Panc1 (cell line): Measurements from ENCODE around the gene AGBL2. TPM values are rescaled to one million over a fixed set of nuclear protein-coding genes. Genes with fewer than 3 reads are reported as not detected.

Experiments
- ATAC-seq: fragments of 200-7000 bp; cut with Tn5 transposase; 2 replicates; pipeline ENCODE4 v1.9.1; 2020; ENCODE audit warnings: mild to moderate bottlenecking, moderate library complexity
- BruUV-seq: library from RNA; stranded (reverse); fragments of 400-500 nt; replicated peaks from 2 replicates; lab custom pipeline; 2021; lab: Mats Ljungman, UMichigan
- CTCF ChIA-PET: fragments of 300-600 bp; sonication (Branson Sonifier 250); formaldehyde crosslinking; loops from one replicate; lab custom pipeline; 2022; ENCODE audit warnings: antibody characterized with exemption; lab: Charles Lee
- POLR2A ChIA-PET: fragments of 300-600 bp; sonication (Branson Sonifier 250); formaldehyde crosslinking; loops from one replicate; lab custom pipeline; 2022; ENCODE audit warnings: antibody characterized with exemption; lab: Charles Lee
- DNase-seq: peaks from one replicate; pipeline ENCODE4 v3.0.0-alpha.2; 2010; ENCODE audit warnings: low read depth, low spot score
- H3K27ac ChIP-seq: 2 replicates; pipeline ENCODE4 v1.5.1; 2011; ENCODE audit warnings: mild to moderate bottlenecking, low read length, inconsistent platforms
- H3K27me3 ChIP-seq: fragments of 200-500 bp; sonication (Bioruptor generic); 2 replicates; pipeline ENCODE4 v1.6.0; 2014; ENCODE audit warnings: low read length, inconsistent platforms; ENCODE audit not compliant: control insufficient read depth, insufficient read depth
- H3K36me3 ChIP-seq: fragments of 200-500 bp; sonication (Bioruptor generic); 2 replicates; pipeline ENCODE4 v1.5.1; 2014; ENCODE audit warnings: inconsistent platforms, mild to moderate bottlenecking, low read length, moderate library complexity; ENCODE audit not compliant: control insufficient read depth, insufficient read depth
- H3K4me1 ChIP-seq: 2 replicates; pipeline ENCODE4 v1.5.1; 2011; ENCODE audit warnings: inconsistent platforms, mild to moderate bottlenecking, low read length, moderate library complexity; ENCODE audit not compliant: control insufficient read depth, insufficient read depth
- H3K4me3 ChIP-seq, 2 experiments: 2 replicates each; pipeline ENCODE4 v1.5.1; 2011 to 2012; ENCODE audit warnings: low read depth in 2 of 2, low read length in 2 of 2, mild to moderate bottlenecking in 2 of 2, inconsistent platforms in 1 of 2, moderate library complexity in 1 of 2
- H3K9me3 ChIP-seq: fragments of 200-500 bp; sonication (Bioruptor generic); 2 replicates; pipeline ENCODE4 v1.5.1; 2014; ENCODE audit warnings: low read depth, mild to moderate bottlenecking, inconsistent platforms, low read length, moderate library complexity; ENCODE audit not compliant: control insufficient read depth, insufficient read depth
- CTCF ChIP-seq: fragments of 450-650 bp; IDR thresholded peaks from 2 replicates; pipeline ENCODE4 v1.5.1; 2017; ENCODE audit warnings: mild to moderate bottlenecking
- POLR2AphosphoS5 ChIP-seq: IDR thresholded peaks from 2 replicates; pipeline ENCODE4 v1.6.1; 2012; ENCODE audit warnings: mild to moderate bottlenecking, low read depth, low read length, moderate library complexity
- REST ChIP-seq, 2 experiments: IDR thresholded peaks; 2 replicates each; pipeline ENCODE4 v1.6.1; 2011 to 2012; ENCODE audit warnings: low read depth in 2 of 2, control low read depth in 1 of 2, low read length in 1 of 2, mild to moderate bottlenecking in 1 of 2, moderate library complexity in 1 of 2; ENCODE audit not compliant: insufficient read depth in 1 of 2
- SIN3A ChIP-seq: IDR thresholded peaks from 2 replicates; pipeline ENCODE4 v1.6.1; 2012; ENCODE audit warnings: low read depth, mild to moderate bottlenecking, low read length, moderate library complexity, borderline replicate concordance; ENCODE audit not compliant: insufficient read depth
- TCF7L2 ChIP-seq: IDR thresholded peaks from 2 replicates; pipeline ENCODE4 v1.6.1; 2011; ENCODE audit warnings: mild to moderate bottlenecking, low read depth, low read length, inconsistent platforms
- in situ Hi-C: cut with HindIII; loops from 2 replicates; pipeline ENCODE4 v1.10.0; 2016; ENCODE audit warnings: low sequenced_read_pairs, low pct_unique_long_range_greater_than_20kb
- intact Hi-C: fragments of 100-400 bp; cut with micrococcal nuclease; formaldehyde crosslinking; loops from one replicate; pipeline ENCODE4 v1.10.0; 2022; ENCODE audit not compliant: unreplicated experiment
- total RNA-seq: library from RNA; stranded (reverse); gene quantifications from one replicate; pipeline ENCODE4 v1.2.1, GENCODE V29; 2021; ENCODE audit not compliant: unreplicated experiment

The AGBL2 gene
- total RNA-seq, 1 experiment from 2014 or later = 6.8 TPM

- no peak for ATAC-seq
- in situ Hi-C loops = no loop called here
- no TSS peak for BruUV-seq
Observed at GRCh38 chr11:47668665-47669064, 46.5 kb downstream of the AGBL2 start.

GRCh38 chr11:47667555-47667954, 47.6 kb downstream of the AGBL2 start:
- no TSS peak for BruUV-seq
- ChIA-PET POLR2A (no interaction called here), CTCF (no interaction called here)
- TF ChIP-seq TCF7L2 (no peak), SIN3A (no peak), REST (IDR thresholded peaks at IDR 0.05; ENCODE audit: insufficient read depth in 1 of 2, low read depth in 2 of 2, low read length in 1 of 2) (no peak), CTCF (no peak), POLR2AphosphoS5 (no peak)
- in situ Hi-C loops (no loop called here), intact Hi-C loops (no loop called here)
- DNase-seq = no peak
- Histone ChIP-seq H3K27ac (no peak overlapping the region), H3K4me1 (no peaks in the 10 kb centered on the region), H3K27me3 (no peaks in the 10 kb centered on the region), H3K36me3 (no peaks in the 10 kb centered on the region), H3K9me3 (no peaks in the 10 kb centered on the region), H3K4me3 (no peak overlapping the region)
- ATAC-seq = no peak

More at GRCh38 chr11:47668665-47669064, 46.5 kb downstream of the AGBL2 start:
- Histone ChIP-seq H3K9me3 (no peaks in the 10 kb centered on the region), H3K27ac (no peak overlapping the region), H3K4me1 (no peaks in the 10 kb centered on the region), H3K36me3 (no peaks in the 10 kb centered on the region), H3K4me3 (no peak overlapping the region), H3K27me3 (no peaks in the 10 kb centered on the region)
- CTCF ChIA-PET = no interaction called here
- intact Hi-C loops = no loop called here
- POLR2A ChIA-PET = no interaction called here
- no peak for TF ChIP-seq REST (IDR thresholded peaks at IDR 0.05; ENCODE audit: insufficient read depth in 1 of 2, low read depth in 2 of 2, low read length in 1 of 2)
- no peak for TF ChIP-seq TCF7L2
- TF ChIP-seq CTCF = no peak
- no peak for TF ChIP-seq SIN3A
- no peak for TF ChIP-seq POLR2AphosphoS5
- DNase-seq = no peak
